Measurements from ENCODE around the gene TBL1X. TPM values are rescaled to one million over a fixed set of nuclear protein-coding genes. Genes with fewer than 3 reads are reported as not detected.

TBL1X gene
- total RNA-seq, 6 experiments from 2014 or later, result 34.4 to 53.2 (median 44.9) TPM

- no peak for TF ChIP-seq CTCF (IDR thresholded peaks at IDR 0.05)
- H3K36me3 Mint-ChIP-seq (ENCODE audit: low read depth), result peaks cover 13% of the 10 kb centered on the region; the same call in 1 of the 2 replicates
- no peaks in the 10 kb centered on the region for H3K27me3 Mint-ChIP-seq (ENCODE audit: insufficient read depth)
- DNase-seq, result peak; percentile 82
- H3K27ac Mint-ChIP-seq, result peak overlapping the region; percentile 87
- peaks cover 32% of the 10 kb centered on the region for H3K4me1 Mint-ChIP-seq (ENCODE audit: low read depth)
- H3K9me3 Mint-ChIP-seq, result no peaks in the 10 kb centered on the region
- H3K4me3 Mint-ChIP-seq, result peak overlapping the region; percentile 79
Measured at GRCh38 chrX:9562851-9563250, 98.0 kb downstream of the TBL1X start.

- TF ChIP-seq CTCF (IDR thresholded peaks at IDR 0.05), result peak; percentile 51
- H3K4me3 Mint-ChIP-seq, result peak overlapping the region; percentile 61
- peaks cover 12% of the 10 kb centered on the region; the same call in 1 of the 2 replicates for H3K36me3 Mint-ChIP-seq (ENCODE audit: low read depth)
- no peaks in the 10 kb centered on the region for H3K27me3 Mint-ChIP-seq (ENCODE audit: insufficient read depth)
- DNase-seq, result peak; percentile 76
- H3K27ac Mint-ChIP-seq, result peak overlapping the region; percentile 75; the same call in 1 of the 2 replicates
- no peaks in the 10 kb centered on the region for H3K9me3 Mint-ChIP-seq
- H3K4me1 Mint-ChIP-seq (ENCODE audit: low read depth), result peaks cover 31% of the 10 kb centered on the region
Measured at GRCh38 chrX:9566150-9566621, 101.3 kb downstream of the TBL1X start.

- TF ChIP-seq CTCF (IDR thresholded peaks at IDR 0.05), result no peak
- H3K27ac Mint-ChIP-seq, result no peak overlapping the region
- no peak for DNase-seq
- H3K27me3 Mint-ChIP-seq (ENCODE audit: insufficient read depth), result no peaks in the 10 kb centered on the region
- peaks cover 7% of the 10 kb centered on the region for H3K4me1 Mint-ChIP-seq (ENCODE audit: low read depth)
- H3K4me3 Mint-ChIP-seq, result no peak overlapping the region
- H3K36me3 Mint-ChIP-seq (ENCODE audit: low read depth), result peaks cover 5% of the 10 kb centered on the region; the same call in 1 of the 2 replicates
- no peaks in the 10 kb centered on the region for H3K9me3 Mint-ChIP-seq
Measured at GRCh38 chrX:9569876-9570301, 105.0 kb downstream of the TBL1X start.

- H3K9me3 Mint-ChIP-seq, result no peaks in the 10 kb centered on the region
- no peaks in the 10 kb centered on the region for H3K27me3 Mint-ChIP-seq (ENCODE audit: insufficient read depth)
- peaks cover 7% of the 10 kb centered on the region; the same call in 1 of the 2 replicates for H3K4me1 Mint-ChIP-seq (ENCODE audit: low read depth)
- H3K36me3 Mint-ChIP-seq (ENCODE audit: low read depth), result peaks cover 5% of the 10 kb centered on the region; the same call in 1 of the 2 replicates
- no peak for TF ChIP-seq CTCF (IDR thresholded peaks at IDR 0.05)
- H3K27ac Mint-ChIP-seq, result no peak overlapping the region
- H3K4me3 Mint-ChIP-seq, result no peak overlapping the region
- DNase-seq, result no peak
Measured at GRCh38 chrX:9573282-9574106, 108.6 kb downstream of the TBL1X start.

- Mint-ChIP-seq H3K27ac (no peak overlapping the region), H3K4me3 (no peak overlapping the region), H3K27me3 (ENCODE audit: insufficient read depth) (peaks cover 2% of the 10 kb centered on the region; the same call in 1 of the 2 replicates), H3K4me1 (ENCODE audit: low read depth) (peaks cover 7% of the 10 kb centered on the region; the same call in 1 of the 2 replicates), H3K36me3 (ENCODE audit: low read depth) (peaks cover 5% of the 10 kb centered on the region; the same call in 1 of the 2 replicates), H3K9me3 (no peaks in the 10 kb centered on the region)
- no peak for TF ChIP-seq CTCF (IDR thresholded peaks at IDR 0.05)
- no peak for DNase-seq
Measured at GRCh38 chrX:9576059-9576458, 111.2 kb downstream of the TBL1X start.
